K562 (cell line): ENCODE results near the gene LTBP2. TPM values are rescaled to one million over a fixed set of nuclear protein-coding genes. Genes with fewer than 3 reads are reported as not detected.

Experiments
- ATAC-seq: fragments of 200-7000 bp; cut with Tn5 transposase; 3 replicates; pipeline ENCODE4 v1.9.1; 2020; ENCODE audit warnings: moderate library complexity
- BruUV-seq: library from RNA; stranded (reverse); fragments of 400-500 nt; replicated peaks from 2 replicates; lab custom pipeline; 2021; lab: Mats Ljungman, UMichigan
- CTCF ChIA-PET: fragments of 300-600 bp; formaldehyde crosslinking; extraction: SDS; loops from one replicate; lab custom pipeline; 2021; ENCODE audit warnings: low intra/inter-chr PET ratio; lab: Yijun Ruan, JAX
- POLR2A ChIA-PET: fragments of 300-600, 350-650 bp; sonication (Branson Sonifier 250); formaldehyde crosslinking; extraction: SDS; loops from one replicate; lab custom pipeline; 2021; ENCODE audit warnings: antibody characterized with exemption, inconsistent platforms; lab: Yijun Ruan, JAX
- DNase-seq, 4 experiments: peaks; one replicate each; pipeline versions ENCODE4 v3.0.0 to v3.0.0-alpha.2; 2011 to 2018; ENCODE audit warnings: low spot score in 3 of 4, mixed read lengths in 3 of 4; ENCODE audit errors: extremely low read depth in 1 of 4
- FAIRE-seq: peaks from 2 replicates; lab custom pipeline; 2011; peaks lifted over from hg19 to GRCh38; lab: Jason Lieb, UNC
- H2AFZ ChIP-seq: 2 replicates; pipeline ENCODE4 v1.6.0; 2011; ENCODE audit warnings: low read depth, low read length, control low read depth, inconsistent platforms
- H3K27ac ChIP-seq: fragments of 200-600 bp; 3 replicates; pipeline ENCODE4 v1.8.0; 2011; ENCODE audit warnings: low read depth, mild to moderate bottlenecking, control low read depth, inconsistent platforms, low read length, moderate library complexity, mixed read lengths; ENCODE audit errors: extremely low read depth
- H3K27me3 ChIP-seq, 2 experiments: fragments of 300-600 bp in 1 of 2; 2 replicates in 1 of 2; 3 replicates in 1 of 2; pipeline versions ENCODE4 v1.6.0 to v1.8.0; 2011; ENCODE audit warnings: inconsistent platforms in 2 of 2, low read length in 2 of 2, mild to moderate bottlenecking in 1 of 2, mixed read lengths in 1 of 2, moderate library complexity in 1 of 2; ENCODE audit not compliant: control insufficient read depth in 2 of 2, insufficient read depth in 2 of 2
- H3K36me3 ChIP-seq: fragments of 300-600 bp; 3 replicates; pipeline ENCODE4 v1.8.0; 2011; ENCODE audit warnings: mild to moderate bottlenecking, low read length, inconsistent platforms; ENCODE audit not compliant: control insufficient read depth, insufficient read depth
- H3K4me1 ChIP-seq, 2 experiments: fragments of 200-600 bp in 1 of 2; replicated peaks in 1 of 2; 2 replicates in 1 of 2; 3 replicates in 1 of 2; pipeline versions ENCODE4 v1.5.1 to v1.8.0; 2011; ENCODE audit warnings: inconsistent platforms in 2 of 2, low read length in 2 of 2, mild to moderate bottlenecking in 1 of 2, mixed read lengths in 1 of 2, moderate library complexity in 1 of 2; ENCODE audit not compliant: control insufficient read depth in 2 of 2, insufficient read depth in 2 of 2
- H3K4me2 ChIP-seq: 2 replicates; pipeline ENCODE4 v1.6.1; 2011; ENCODE audit warnings: low read length, control low read depth, inconsistent platforms, mixed read lengths; ENCODE audit not compliant: insufficient read depth
- H3K4me3 ChIP-seq: fragments of 200-600 bp; sonication (generic), shearing (Covaris generic); 2 replicates; pipeline ENCODE4 v1.5.1; 2016; ENCODE audit warnings: control low read depth, inconsistent platforms
- H3K79me2 ChIP-seq: fragments of 200-600 bp; 3 replicates; pipeline ENCODE4 v1.8.0; 2011; ENCODE audit warnings: low read length, inconsistent platforms; ENCODE audit not compliant: control insufficient read depth, insufficient read depth
- H3K9ac ChIP-seq, 2 experiments: 2 replicates each; pipeline versions ENCODE4 v1.6.0 to v1.6.1; 2011; ENCODE audit warnings: low read depth in 2 of 2, low read length in 2 of 2, control low read depth in 1 of 2, inconsistent platforms in 1 of 2, mild to moderate bottlenecking in 1 of 2, mixed read lengths in 1 of 2; ENCODE audit not compliant: insufficient read depth in 1 of 2
- H3K9me1 ChIP-seq: one replicate; pipeline ENCODE4 v1.6.0; 2011; ENCODE audit warnings: inconsistent platforms, mild to moderate bottlenecking, low read length, moderate library complexity; ENCODE audit not compliant: control insufficient read depth, insufficient read depth
- H3K9me3 ChIP-seq: replicated peaks from 2 replicates; pipeline ENCODE4 v1.5.1; 2011; ENCODE audit warnings: low read depth, low read length, inconsistent platforms; ENCODE audit not compliant: control insufficient read depth, insufficient read depth
- H4K20me1 ChIP-seq: replicated peaks from 2 replicates; pipeline ENCODE4 v1.6.1; 2011; ENCODE audit warnings: low read length, inconsistent platforms, mixed read lengths; ENCODE audit not compliant: control insufficient read depth, insufficient read depth
- CHD4 ChIP-seq: fragments of 200-600 bp; sonication (generic); IDR thresholded peaks from 3 replicates; pipeline ENCODE4 v1.6.1; 2012; ENCODE audit warnings: low read depth, mild to moderate bottlenecking, mixed read lengths, low read length, inconsistent platforms; ENCODE audit not compliant: insufficient read depth, insufficient replicate concordance, poor library complexity, severe bottlenecking
- CXXC5 ChIP-seq: fragments of 250-450 bp; sonication (Bioruptor Pico); IDR thresholded peaks from 2 replicates; pipeline ENCODE4 v1.8.0; 2022; ENCODE audit warnings: inconsistent platforms, mild to moderate bottlenecking, moderate library complexity
- IRF9 ChIP-seq: fragments of 450-650 bp; IDR thresholded peaks from 2 replicates; pipeline ENCODE4 v1.6.1; 2016; ENCODE audit warnings: missing biosample characterization, missing genetic modification characterization
- KDM1A ChIP-seq, 2 experiments: fragments of 450-650 bp; IDR thresholded peaks; 2 replicates each; pipeline ENCODE4 v1.6.1; 2016; ENCODE audit warnings: mild to moderate bottlenecking in 2 of 2
- MED1 ChIP-seq: sonication (generic); formaldehyde crosslinking; IDR thresholded peaks from 2 replicates; pipeline ENCODE4 v1.8.1; 2023; ENCODE audit warnings: missing genetic modification reagents, borderline replicate concordance
- MXI1 ChIP-seq: IDR thresholded peaks from 2 replicates; pipeline ENCODE4 v1.6.1; 2011; ENCODE audit warnings: low read depth, mild to moderate bottlenecking, improper control_type of control experiment, low read length
- NCOA2 ChIP-seq, 2 experiments: fragments of 450-650 bp; IDR thresholded peaks; 2 replicates each; pipeline ENCODE4 v1.6.1; 2018; ENCODE audit warnings: mild to moderate bottlenecking in 2 of 2, moderate library complexity in 1 of 2; ENCODE audit not compliant: partially characterized antibody in 2 of 2
- PBX2 ChIP-seq, 2 experiments: IDR thresholded peaks in 1 of 2; conservative IDR thresholded peaks in 1 of 2; 2 replicates each; pipeline ENCODE4 v1.6.1; 2016; ENCODE audit warnings: low read depth in 2 of 2, mild to moderate bottlenecking in 1 of 2, missing compliant biosample characterization in 1 of 2, missing genetic modification characterization in 1 of 2, moderate library complexity in 1 of 2
- POLR2A ChIP-seq: fragments of 450-650 bp; conservative IDR thresholded peaks from 2 replicates; pipeline ENCODE4 v1.6.1; 2016
- POLR2AphosphoS5 ChIP-seq: IDR thresholded peaks from 2 replicates; pipeline ENCODE4 v1.6.1; 2011; ENCODE audit warnings: mild to moderate bottlenecking, low read depth, low read length, moderate library complexity; ENCODE audit not compliant: control insufficient read depth, insufficient read depth
- POLR2H ChIP-seq: IDR thresholded peaks from 2 replicates; pipeline ENCODE4 v1.6.1; 2016; ENCODE audit warnings: missing genetic modification characterization, low read depth, mild to moderate bottlenecking, control low read depth, missing compliant biosample characterization, moderate library complexity
- RFX1 ChIP-seq: fragments of 450-650 bp; IDR thresholded peaks from 2 replicates; pipeline ENCODE4 v1.6.1; 2016; ENCODE audit warnings: mild to moderate bottlenecking, moderate library complexity
- SRSF9 ChIP-seq: fragments of 200-400 bp; formaldehyde crosslinking; IDR thresholded peaks from 2 replicates; pipeline ENCODE4 v1.6.1; 2017; ENCODE audit warnings: low read depth, low read length, borderline replicate concordance
- TFAM ChIP-seq: fragments of 250-450 bp; sonication (Bioruptor Pico); conservative IDR thresholded peaks from 2 replicates; pipeline ENCODE4 v1.5.0; 2021; ENCODE audit warnings: mild to moderate bottlenecking, moderate library complexity
- ZHX1 ChIP-seq: fragments of 150-350 bp; conservative IDR thresholded peaks from 2 replicates; pipeline ENCODE4 v1.6.1; 2014; ENCODE audit warnings: low read length
- WGBS: fragments of 100-300 bp; shearing (Covaris generic); methylation state at CpG from one replicate; pipeline ENCODE4 v1.1.6; 2016; ENCODE audit warnings: low coverage, mixed read lengths; ENCODE audit not compliant: insufficient coverage; ENCODE audit errors: missing lambda C conversion rate; 5-methylcytosine and 5-hydroxymethylcytosine counted together
- in situ Hi-C: fragments of 300-500 bp; cut with MboI; formaldehyde crosslinking; loops from 4 replicates; pipeline ENCODE4 v1.15.0; 2018; ENCODE audit warnings: inconsistent platforms, mixed read lengths
- intact Hi-C: fragments of 100-400 bp; cut with micrococcal nuclease; formaldehyde crosslinking; loops from 2 replicates; pipeline ENCODE4 v1.14.2; 2022
- polyA plus RNA-seq, 8 experiments: library from polyadenylated mRNA; depleted of rRNA in 4 of 8; stranded (reverse) in 5 of 8; unstranded in 3 of 8; fragments of >200 nt; fragmentation: Nextera tagmentation in 2 of 8; fragmentation: Illumina TruSeq in 1 of 8; extraction: Ambion mirVana in 2 of 8; extraction: Trizol in 1 of 8; gene quantifications; 2 replicates each; pipeline versions ENCODE4 v1.2.1 to v1.2.3, GENCODE V29; 2011 to 2014; ENCODE audit warnings: inconsistent platforms in 1 of 8, missing spikeins in 1 of 8
- total RNA-seq, 7 experiments: library from RNA; depleted of rRNA in 6 of 7; stranded (reverse); fragments of >200 nt in 6 of 7; fragmentation: Illumina TruSeq in 2 of 7; extraction: Trizol in 2 of 7; gene quantifications; 2 replicates each; pipeline versions ENCODE4 v1.2.1 to v1.2.3, GENCODE V29; 2011 to 2021; ENCODE audit warnings: low replicate concordance in 1 of 7

Gene LTBP2
- total and polyA plus RNA-seq, 9 of the 15 experiments (the other 6 are each of a cell fraction or from before 2014, with no cell fraction given) = under 0.01 to 0.18 (median 0.03) TPM; not detected in 3

GRCh38 chr14:74601982-74602381 is 10.1 kb downstream of the LTBP2 start (continued):
- TF ChIP-seq CXXC5 (0 out of 2 replicates have a peak, but pooled peaks have one; percentile 35), MED1 (CRISPR knock-in tag) (no peak), TFAM (CRISPR knock-in tag) (no peak), NCOA2 (IDR thresholded peaks at IDR 0.05; ENCODE audit: partially characterized antibody in 2 of 2) (no peak), RFX1 (peak; percentile 46), PBX2 (CRISPR knock-in tag; IDR thresholded peaks at IDR 0.05; ENCODE audit: low read depth) (peak; percentile 71), PBX2 (tag; conservative IDR thresholded peaks at IDR 0.05; ENCODE audit: low read depth) (peak; percentile 86)

- FAIRE-seq (no peak), ATAC-seq (no peak), DNase-seq (no peak)
- Histone ChIP-seq H3K4me3 (no peak overlapping the region), H3K4me2 (no peak overlapping the region), H3K9me3 (no peaks in the 10 kb centered on the region), H3K9me1 (no peaks in the 10 kb centered on the region), H4K20me1 (0 out of 2 replicates have a peak, but pooled peaks cover 7% of the 10 kb centered on the region), H3K79me2 (no peaks in the 10 kb centered on the region), H2AFZ (no peak overlapping the region), H3K4me1 (peaks cover 5% of the 10 kb centered on the region in 2 experiments; a peak in 4 of 5 replicates), H3K9ac (no peak overlapping the region), H3K27me3 (peaks cover 0 to 49% of the 10 kb centered on the region in 2 experiments; a peak in 2 of 5 replicates), H3K36me3 (no peaks in the 10 kb centered on the region), H3K27ac (no peak overlapping the region)
- BruUV-seq = no TSS peak
- ChIA-PET CTCF (no interaction called here), POLR2A (no interaction called here)
- intact Hi-C loops (no loop called here), in situ Hi-C loops (no loop called here)
- 6% methylated on average over 6 of the region's 8 CpGs for WGBS
- TF ChIP-seq ZHX1 = no peak
- TF ChIP-seq POLR2AphosphoS5 = no peak
- no peak for TF ChIP-seq CHD4
- no peak for TF ChIP-seq KDM1A (IDR thresholded peaks at IDR 0.05)
- TF ChIP-seq SRSF9 = no peak
- TF ChIP-seq IRF9 (tag) = no peak
- no peak for TF ChIP-seq POLR2H (tag)
- no peak for TF ChIP-seq POLR2A
- TF ChIP-seq MXI1 = no peak
Measured at GRCh38 chr14:74599946-74600345, 12.1 kb downstream of the LTBP2 start.
